Endothelial cell of umbilical vein (primary cell): ENCODE measurements around the gene SYT7. TPM values are rescaled to one million over a fixed set of nuclear protein-coding genes. Genes with fewer than 3 reads are reported as not detected.

Experiments used
- BruUV-seq: library from RNA; stranded (reverse); fragments of 400-500 nt; replicated peaks from 2 replicates; lab custom pipeline; 2021; lab: Mats Ljungman, UMichigan
- CTCF ChIA-PET: fragments of 300-600, 350-600 bp; sonication (Branson Sonifier 250); formaldehyde crosslinking; loops from one replicate; lab custom pipeline; 2021; ENCODE audit warnings: antibody characterized with exemption, inconsistent platforms; lab: Charles Lee
- POLR2A ChIA-PET: fragments of 300-600, 350-600 bp; sonication (Branson Sonifier 250); formaldehyde crosslinking; loops from one replicate; lab custom pipeline; 2021; ENCODE audit warnings: antibody characterized with exemption, inconsistent platforms; lab: Charles Lee
- DNase-seq: peaks from one replicate; pipeline ENCODE4 v3.0.0-alpha.2; 2011; ENCODE audit warnings: low read depth, low spot score
- FAIRE-seq: peaks from 2 replicates; lab custom pipeline; 2011; peaks lifted over from hg19 to GRCh38; lab: Jason Lieb, UNC
- H2AFZ ChIP-seq: 2 replicates; pipeline ENCODE4 v1.6.0; 2012; ENCODE audit warnings: low read depth, low read length, control low read depth, inconsistent platforms
- H3K27ac ChIP-seq: 2 replicates; pipeline ENCODE4 v1.5.1; 2011; ENCODE audit warnings: low read depth, mild to moderate bottlenecking, control low read depth, low read length, moderate library complexity; ENCODE audit not compliant: insufficient read depth
- H3K27me3 ChIP-seq, 2 experiments: 2 replicates each; pipeline versions ENCODE4 v1.6.0 to v1.6.1; 2011; ENCODE audit warnings: low read length in 2 of 2, mixed read lengths in 1 of 2; ENCODE audit not compliant: control insufficient read depth in 2 of 2, insufficient read depth in 2 of 2
- H3K36me3 ChIP-seq, 2 experiments: 2 replicates in 1 of 2; 3 replicates in 1 of 2; pipeline ENCODE4 v1.5.1; 2011; ENCODE audit warnings: low read length in 2 of 2, mild to moderate bottlenecking in 1 of 2, moderate library complexity in 1 of 2; ENCODE audit not compliant: control insufficient read depth in 2 of 2, insufficient read depth in 2 of 2; ENCODE audit errors: extremely low read depth in 1 of 2
- H3K4me1 ChIP-seq: 3 replicates; pipeline ENCODE4 v1.5.1; 2011; ENCODE audit warnings: mild to moderate bottlenecking, low read length; ENCODE audit not compliant: control insufficient read depth, insufficient read depth; ENCODE audit errors: extremely low read depth
- H3K4me2 ChIP-seq: 2 replicates; pipeline ENCODE4 v1.6.1; 2011; ENCODE audit warnings: low read length, control low read depth, mixed read lengths; ENCODE audit not compliant: insufficient read depth
- H3K4me3 ChIP-seq, 3 experiments: fragments of 200-600 bp in 1 of 3; sonication (generic), shearing (Covaris generic) in 1 of 3; replicated peaks in 1 of 3; 2 replicates each; pipeline ENCODE4 v1.5.1; 2011 to 2016; ENCODE audit warnings: control low read depth in 3 of 3, low read length in 3 of 3, mild to moderate bottlenecking in 2 of 3, inconsistent platforms in 1 of 3, low read depth in 1 of 3, moderate library complexity in 1 of 3; ENCODE audit not compliant: insufficient read depth in 1 of 3
- H3K79me2 ChIP-seq: 2 replicates; pipeline ENCODE4 v1.6.0; 2012; ENCODE audit warnings: low read length, inconsistent platforms; ENCODE audit not compliant: control insufficient read depth, insufficient read depth
- H3K9ac ChIP-seq: replicated peaks from 2 replicates; pipeline ENCODE3; 2011; ENCODE audit warnings: low read length, control low read depth; ENCODE audit not compliant: insufficient read depth; ENCODE audit errors: extremely low read depth
- H3K9me1 ChIP-seq: replicated peaks from 3 replicates; pipeline ENCODE4 v1.6.0; 2011; ENCODE audit warnings: mild to moderate bottlenecking, low read length; ENCODE audit not compliant: control insufficient read depth, insufficient read depth; ENCODE audit errors: extremely low read depth
- H3K9me3 ChIP-seq: replicated peaks from 2 replicates; pipeline ENCODE4 v1.5.1; 2012; ENCODE audit warnings: low read length, inconsistent platforms; ENCODE audit not compliant: control insufficient read depth, insufficient read depth
- H4K20me1 ChIP-seq: replicated peaks from 2 replicates; pipeline ENCODE3; 2011; ENCODE audit warnings: mild to moderate bottlenecking, low read length; ENCODE audit not compliant: control insufficient read depth, insufficient read depth; ENCODE audit errors: extremely low read depth
- GATA2 ChIP-seq: IDR thresholded peaks from 2 replicates; pipeline ENCODE4 v1.7.0; 2011; ENCODE audit warnings: low read depth, mild to moderate bottlenecking, moderate library complexity, mixed read lengths, low read length; ENCODE audit not compliant: insufficient read length, insufficient read depth
- JUN ChIP-seq: IDR thresholded peaks from 2 replicates; pipeline ENCODE4 v1.6.1; 2011; ENCODE audit warnings: borderline replicate concordance, low read depth; ENCODE audit not compliant: insufficient read length, insufficient read depth
- MYC ChIP-seq: IDR thresholded peaks from one replicate; pipeline ENCODE4 v1.6.1; 2011; ENCODE audit warnings: mild to moderate bottlenecking, low read depth, low read length
- POLR2AphosphoS5 ChIP-seq: IDR thresholded peaks from 2 replicates; pipeline ENCODE4 v1.6.1; 2012; ENCODE audit warnings: low read depth, mild to moderate bottlenecking, control low read depth, low read length, moderate library complexity; ENCODE audit not compliant: insufficient read depth
- dilution Hi-C: fragments of 300-500 bp; cut with MboI; formaldehyde crosslinking; loops from one replicate; pipeline ENCODE4 v1.15.0; 2019; ENCODE audit warnings: low sequenced_read_pairs; ENCODE audit not compliant: extremely low pct_ligation_motif_present
- intact Hi-C: fragments of 100-400 bp; cut with micrococcal nuclease; formaldehyde crosslinking; loops from one replicate; pipeline ENCODE4 v1.10.0; 2022
- polyA plus RNA-seq, 4 experiments: library from polyadenylated mRNA; depleted of rRNA in 3 of 4; stranded (reverse) in 3 of 4; unstranded in 1 of 4; fragments of >200 nt; gene quantifications; 2 replicates each; pipeline versions ENCODE4 v1.2.1 to v1.2.3, GENCODE V29; 2011 to 2012; ENCODE audit warnings: missing spikeins in 1 of 4
- total RNA-seq: library from RNA; stranded (reverse); gene quantifications from 2 replicates; pipeline ENCODE4 v1.2.3, GENCODE V29; 2021
- TF ChIP-seq, protein P1 (sequence below), 2 donors: IDR thresholded peaks; 1 replicate in 1 of 2; 2 replicates in 1 of 2; pipeline ENCODE4 v1.5.1; 2011; ENCODE audit warnings: low read length in 2 of 2, mild to moderate bottlenecking in 2 of 2, moderate library complexity in 2 of 2, control low read depth in 1 of 2, inconsistent platforms in 1 of 2, low read depth in 1 of 2; ENCODE audit not compliant: insufficient read depth in 1 of 2; ENCODE audit errors: extremely low read depth in 1 of 2

Gene SYT7
- total and polyA plus RNA-seq, 2 donors (not counting 3 experiments of a cell fraction or from before 2014, with no cell fraction given) = 0.08 to 0.55 TPM

DNA sequence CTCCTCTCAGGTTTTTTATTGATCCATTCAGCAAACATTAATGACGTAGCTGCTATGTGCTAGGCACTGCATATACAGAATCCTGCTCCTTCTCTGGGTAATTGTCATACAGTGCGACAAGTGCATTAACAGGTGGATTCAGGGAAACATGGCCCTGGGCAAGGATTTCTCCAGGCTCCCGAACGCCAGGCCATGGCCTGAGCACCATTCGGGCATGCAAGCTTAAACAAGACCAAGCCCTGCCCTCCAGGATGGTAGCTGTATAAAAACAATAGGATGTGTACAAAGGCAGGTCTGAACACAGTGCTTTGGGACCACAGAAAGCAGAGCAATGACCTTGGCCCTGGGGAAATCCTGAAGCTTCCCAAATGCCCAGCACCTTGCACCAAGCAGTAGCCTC is 9.1 kb upstream of the SYT7 start:
- Histone ChIP-seq H3K27me3 (peaks cover 12 to 31% of the 10 kb centered on the region in 2 experiments), H3K79me2 (no peaks in the 10 kb centered on the region), H3K9me1 (no peaks in the 10 kb centered on the region), H3K27ac (no peak overlapping the region), H2AFZ (no peak overlapping the region), H3K36me3 (no peaks in the 10 kb centered on the region), H4K20me1 (no peaks in the 10 kb centered on the region), H3K4me2 (no peak overlapping the region), H3K4me1 (peaks cover 2% of the 10 kb centered on the region), H3K9me3 (no peaks in the 10 kb centered on the region), H3K4me3 (no peak overlapping the region), H3K9ac (no peak overlapping the region)
- intact Hi-C loops (no loop called here), dilution Hi-C loops (no loop called here)
- no TSS peak for BruUV-seq
- ChIA-PET CTCF (interaction anchor here (1.3 to 3.3 kb wide), 3 partner anchors 9 to 40 kb away, joined by 4 to 10 read pairs (median 8); partner anchors contain the start of gene SYT7), POLR2A (no interaction called here)
- TF ChIP-seq MYC (no peak), JUN (no peak), GATA2 (no peak), POLR2AphosphoS5 (no peak)
- FAIRE-seq (no peak), DNase-seq (no peak)

DNA sequence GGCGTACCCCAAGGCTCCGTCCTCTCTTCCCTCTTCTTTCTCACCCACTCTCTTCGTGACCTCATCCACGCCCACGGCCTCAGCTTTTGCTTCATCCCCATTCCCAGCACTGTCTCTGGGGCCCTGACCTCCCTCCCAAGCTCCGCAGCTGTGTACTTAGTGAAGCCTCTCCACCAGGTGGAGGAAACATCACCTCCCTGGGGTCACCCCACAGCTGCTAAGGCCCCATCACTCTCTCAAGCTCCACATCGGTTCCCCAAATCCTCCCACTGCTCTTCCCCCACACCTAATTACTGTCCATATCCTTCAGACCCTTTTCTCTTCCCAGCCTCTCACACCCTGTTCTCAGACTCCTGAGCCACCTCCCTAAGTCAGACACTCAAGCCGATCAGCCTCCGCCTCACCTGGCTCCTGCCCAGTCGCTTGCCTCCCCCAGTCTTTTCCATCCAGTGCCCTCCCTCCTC is 7.9 kb upstream of the SYT7 start:
- H3K27ac ChIP-seq = no peak overlapping the region
- no TSS peak for BruUV-seq
- no peaks in the 10 kb centered on the region for H3K4me1 ChIP-seq
- H2AFZ ChIP-seq = no peak overlapping the region
- H3K4me3 ChIP-seq = no peak overlapping the region
- H3K9me3 ChIP-seq = no peaks in the 10 kb centered on the region
- no peak for FAIRE-seq
- no peak overlapping the region for H3K4me2 ChIP-seq
- ChIA-PET CTCF (interaction anchor here (0.9 to 3.3 kb wide), 3 partner anchors 10 to 72 kb away, joined by 5 to 10 read pairs (median 8); no protein-coding TSS in a partner anchor), POLR2A (no interaction called here)
- intact Hi-C loops (no loop called here), dilution Hi-C loops (no loop called here)
- no peak for DNase-seq
- no peaks in the 10 kb centered on the region for H4K20me1 ChIP-seq
- H3K27me3 ChIP-seq = peaks cover 12 to 31% of the 10 kb centered on the region in 2 experiments
- no peaks in the 10 kb centered on the region for H3K79me2 ChIP-seq
- H3K9ac ChIP-seq = no peak overlapping the region
- H3K36me3 ChIP-seq = no peaks in the 10 kb centered on the region
- TF ChIP-seq MYC = no peak
- TF ChIP-seq, protein P1, sequence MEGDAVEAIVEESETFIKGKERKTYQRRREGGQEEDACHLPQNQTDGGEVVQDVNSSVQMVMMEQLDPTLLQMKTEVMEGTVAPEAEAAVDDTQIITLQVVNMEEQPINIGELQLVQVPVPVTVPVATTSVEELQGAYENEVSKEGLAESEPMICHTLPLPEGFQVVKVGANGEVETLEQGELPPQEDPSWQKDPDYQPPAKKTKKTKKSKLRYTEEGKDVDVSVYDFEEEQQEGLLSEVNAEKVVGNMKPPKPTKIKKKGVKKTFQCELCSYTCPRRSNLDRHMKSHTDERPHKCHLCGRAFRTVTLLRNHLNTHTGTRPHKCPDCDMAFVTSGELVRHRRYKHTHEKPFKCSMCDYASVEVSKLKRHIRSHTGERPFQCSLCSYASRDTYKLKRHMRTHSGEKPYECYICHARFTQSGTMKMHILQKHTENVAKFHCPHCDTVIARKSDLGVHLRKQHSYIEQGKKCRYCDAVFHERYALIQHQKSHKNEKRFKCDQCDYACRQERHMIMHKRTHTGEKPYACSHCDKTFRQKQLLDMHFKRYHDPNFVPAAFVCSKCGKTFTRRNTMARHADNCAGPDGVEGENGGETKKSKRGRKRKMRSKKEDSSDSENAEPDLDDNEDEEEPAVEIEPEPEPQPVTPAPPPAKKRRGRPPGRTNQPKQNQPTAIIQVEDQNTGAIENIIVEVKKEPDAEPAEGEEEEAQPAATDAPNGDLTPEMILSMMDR (IDR thresholded peaks at IDR 0.05; ENCODE audit: extremely low read depth in 1 of 2, insufficient read depth in 1 of 2, low read depth in 1 of 2, low read length in 2 of 2) = no peak
- TF ChIP-seq GATA2 = no peak
- TF ChIP-seq JUN = no peak
- H3K9me1 ChIP-seq = no peaks in the 10 kb centered on the region
